Measurements from ENCODE around the gene KCNMA1.

KCNMA1 gene

GRCh38 chr10:77507291-77507880, 130.2 kb downstream of the KCNMA1 start:
- DNase-seq (ENCODE audit: low read depth): no peak

- no peak for DNase-seq (ENCODE audit: low read depth)
Measured at GRCh38 chr10:77506517-77507200, 130.9 kb downstream of the KCNMA1 start.

- no peak for DNase-seq (ENCODE audit: low read depth)
Measured at GRCh38 chr10:77505431-77506334, 131.9 kb downstream of the KCNMA1 start.

GRCh38 chr10:77504873-77505257, 132.7 kb downstream of the KCNMA1 start:
- DNase-seq (ENCODE audit: low read depth): no peak

GRCh38 chr10:77504196-77504872, 133.3 kb downstream of the KCNMA1 start:
- no peak for DNase-seq (ENCODE audit: low read depth)

GRCh38 chr10:77501846-77502261, 135.8 kb downstream of the KCNMA1 start:
- no peak for DNase-seq (ENCODE audit: low read depth)

- DNase-seq (ENCODE audit: low read depth): no peak
Measured at GRCh38 chr10:77501152-77501845, 136.3 kb downstream of the KCNMA1 start.

- no peak for DNase-seq (ENCODE audit: low read depth)
Measured at GRCh38 chr10:77500754-77501151, 136.9 kb downstream of the KCNMA1 start.

- DNase-seq (ENCODE audit: low read depth): no peak
Measured at GRCh38 chr10:77498829-77499228, 138.8 kb downstream of the KCNMA1 start.

GRCh38 chr10:77498210-77498609, 139.4 kb downstream of the KCNMA1 start:
- no peak for DNase-seq (ENCODE audit: low read depth)

- no peak for DNase-seq (ENCODE audit: low read depth)
Measured at GRCh38 chr10:77497748-77498147, 139.9 kb downstream of the KCNMA1 start.

GRCh38 chr10:77496941-77497420, 140.6 kb downstream of the KCNMA1 start:
- no peak for DNase-seq (ENCODE audit: low read depth)

- DNase-seq (ENCODE audit: low read depth): no peak
Measured at GRCh38 chr10:77494756-77495541, 142.7 kb downstream of the KCNMA1 start.

- DNase-seq (ENCODE audit: low read depth): no peak
Measured at GRCh38 chr10:77494327-77494726, 143.3 kb downstream of the KCNMA1 start.

- DNase-seq (ENCODE audit: low read depth): no peak
Measured at GRCh38 chr10:77493851-77494261, 143.8 kb downstream of the KCNMA1 start.

- DNase-seq (ENCODE audit: low read depth): no peak
Measured at GRCh38 chr10:77493239-77493806, 144.3 kb downstream of the KCNMA1 start.

- DNase-seq (ENCODE audit: low read depth): no peak
Measured at GRCh38 chr10:77492368-77492994, 145.1 kb downstream of the KCNMA1 start.

GRCh38 chr10:77490534-77491314, 146.9 kb downstream of the KCNMA1 start:
- no peak for DNase-seq (ENCODE audit: low read depth)

GRCh38 chr10:77486517-77486916, 151.1 kb downstream of the KCNMA1 start:
- no peak for DNase-seq (ENCODE audit: low read depth)

Measured in activated T-helper 9 cell treated with anti-CD3 and anti-CD28 coated beads, Interleukin-2, amount 50 U/mL, for 16 hours (primary cell).